ENCODE measurements around the gene LRIT3.
"Not testable (repeated sequence)": the region's sequence is repeated elsewhere in the genome, so short reads cannot be mapped to it uniquely, and the experiment has no call there.

The LRIT3 gene

DNA sequence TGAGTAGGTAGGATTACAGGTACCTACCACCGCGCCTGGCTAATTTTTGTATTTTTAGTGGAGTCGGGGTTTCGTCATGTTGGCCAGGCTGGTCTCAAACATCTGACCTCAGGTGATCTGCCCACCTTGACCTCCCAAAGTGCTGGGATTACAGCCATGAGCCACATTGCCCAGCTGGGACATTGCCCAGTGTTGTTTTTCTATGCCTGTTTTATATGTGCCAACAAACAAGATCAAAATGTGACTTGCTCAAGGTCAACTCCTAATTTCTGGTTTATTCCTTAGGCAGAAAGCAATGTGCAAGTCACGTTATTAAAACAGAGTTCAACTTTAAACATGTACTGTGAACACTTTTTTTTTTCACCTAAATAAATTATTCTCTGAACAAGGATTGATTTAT is 2.7 kb downstream of the LRIT3 start:
- H3K14ac ChIP-seq (ENCODE audit: low read length) = no peak overlapping the region
- H4K8ac ChIP-seq (ENCODE audit: low read depth, low read length) = no peak overlapping the region
- no peak overlapping the region for H2BK5ac ChIP-seq (ENCODE audit: low read length)
- H3K18ac ChIP-seq (ENCODE audit: low read length) = no peak overlapping the region
- H3K9ac ChIP-seq (ENCODE audit: low read depth, low read length, poor library complexity) = no peak overlapping the region
- WGBS, 2 donors (ENCODE audit: extremely low coverage in 2 of 2, insufficient read length in 2 of 2, insufficient replicate concordance in 1 of 2) = no CpG with 5 or more reads among the region's 5 CpGs
- no peak overlapping the region for H3K27ac ChIP-seq (replicated peaks; ENCODE audit: low read length)
- no peak overlapping the region for H4K91ac ChIP-seq (ENCODE audit: low read depth, low read length, poor library complexity)
- peaks cover 7 to 8% of the 10 kb centered on the region in 2 donors for H3K4me1 ChIP-seq (ENCODE audit: control insufficient read depth in 2 of 2, insufficient read depth in 1 of 2, low read depth in 1 of 2, low read length in 2 of 2)
- H3K4me3 ChIP-seq (ENCODE audit: low read length in 2 of 2) = no peak overlapping the region
- no peaks in the 10 kb centered on the region for H3K9me3 ChIP-seq (replicated peaks in 1 of 2; ENCODE audit: control insufficient read depth in 2 of 2, insufficient read depth in 1 of 2, low read depth in 1 of 2, low read length in 2 of 2)
- H2AFZ ChIP-seq (ENCODE audit: low read length) = no peak overlapping the region
- H2BK120ac ChIP-seq (ENCODE audit: low read depth, low read length) = no peak overlapping the region
- no peaks in the 10 kb centered on the region for H3K79me1 ChIP-seq (ENCODE audit: low read depth, low read length)
- H3K23ac ChIP-seq (ENCODE audit: low read depth, low read length, poor library complexity) = no peak overlapping the region
- H3K4ac ChIP-seq (ENCODE audit: low read length) = no peak overlapping the region
- no peak for DNase-seq (ENCODE audit: low spot score)
- no peak overlapping the region for H2BK12ac ChIP-seq (ENCODE audit: low read length)
- no peak overlapping the region for H2BK15ac ChIP-seq (ENCODE audit: low read length)
- H3K4me2 ChIP-seq (ENCODE audit: insufficient read depth, low read length, poor library complexity, severe bottlenecking) = no peak overlapping the region
- H3K36me3 ChIP-seq (replicated peaks in 1 of 2; ENCODE audit: control insufficient read depth in 2 of 2, insufficient read depth in 2 of 2, low read length in 2 of 2) = no peaks in the 10 kb centered on the region
- no peak overlapping the region for H2AK5ac ChIP-seq (ENCODE audit: low read depth, low read length)
- no peaks in the 10 kb centered on the region for H3K27me3 ChIP-seq (ENCODE audit: control insufficient read depth in 3 of 3, insufficient read depth in 3 of 3, low read depth in 1 of 3, low read length in 3 of 3)

DNA sequence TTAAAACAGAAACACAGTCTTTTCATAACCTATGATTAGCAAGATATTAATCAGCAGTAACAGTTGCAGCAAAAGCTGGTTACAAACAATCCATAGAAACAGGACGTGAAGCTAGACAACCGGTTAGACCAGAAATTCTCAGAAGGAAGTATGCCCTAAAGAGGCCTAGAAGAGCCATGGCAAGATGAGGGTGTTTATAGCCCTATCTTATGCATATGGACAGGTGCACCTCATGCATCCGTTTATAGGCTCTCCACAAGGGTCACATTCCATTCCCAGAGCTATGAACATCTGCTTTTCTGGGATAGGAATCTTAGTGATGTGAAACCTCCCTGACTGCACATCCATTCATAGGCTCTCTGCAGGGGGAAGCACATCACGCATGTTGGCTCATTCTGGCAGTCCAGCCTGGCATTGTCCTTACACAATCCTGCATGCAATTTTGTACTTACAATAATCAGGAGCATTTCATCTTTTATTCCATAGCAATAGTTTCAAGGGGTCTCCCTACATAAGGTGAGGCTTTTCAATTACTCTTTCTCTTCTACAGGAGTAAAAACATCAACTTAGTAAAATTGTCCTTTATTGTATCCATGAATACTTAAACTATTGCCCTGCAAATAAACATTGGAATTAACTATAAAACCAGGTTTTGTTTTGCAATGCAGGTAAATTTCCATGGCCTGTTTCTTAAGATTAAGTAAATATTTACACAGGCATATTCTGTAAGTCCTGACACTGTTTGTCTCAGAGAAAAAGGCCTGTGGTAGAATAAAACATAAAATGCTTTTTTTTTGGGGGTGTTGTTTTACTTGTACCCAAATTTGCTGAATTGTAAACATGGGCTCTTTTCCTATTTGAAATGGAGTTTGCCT is 11.8 kb downstream of the LRIT3 start:
- H3K79me1 ChIP-seq (ENCODE audit: low read depth, low read length); H3K9me3 ChIP-seq (replicated peaks in 1 of 2; ENCODE audit: control insufficient read depth in 2 of 2, insufficient read depth in 1 of 2, low read depth in 1 of 2, low read length in 2 of 2): not testable (repeated sequence)

DNA sequence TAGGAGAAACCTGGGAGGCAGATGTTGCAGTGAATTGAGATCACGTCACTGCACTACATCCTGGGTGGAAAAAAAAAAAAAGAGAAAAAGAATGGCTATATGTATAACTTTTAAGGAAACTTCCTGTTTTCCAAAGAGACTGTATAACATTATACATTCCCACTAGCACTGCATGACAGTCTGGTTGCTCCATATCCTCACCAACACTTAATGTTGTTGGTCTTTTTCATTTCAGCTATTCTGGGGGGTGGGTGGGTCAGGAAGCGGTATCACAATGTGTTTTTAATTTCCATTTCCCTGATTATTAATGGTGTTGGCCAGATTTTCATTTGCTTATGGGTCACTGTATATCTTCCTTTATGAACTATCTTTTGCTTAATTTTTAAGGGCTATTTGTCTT is 13.4 kb downstream of the LRIT3 start:
- Histone ChIP-seq H2AK5ac (ENCODE audit: low read depth, low read length) (no peak overlapping the region), H3K14ac (ENCODE audit: low read length) (no peak overlapping the region), H3K4ac (ENCODE audit: low read length) (no peak overlapping the region), H2BK15ac (ENCODE audit: low read length) (no peak overlapping the region), H3K36me3 (replicated peaks in 1 of 2; ENCODE audit: control insufficient read depth in 2 of 2, insufficient read depth in 2 of 2, low read length in 2 of 2) (no peaks in the 10 kb centered on the region), H2BK12ac (ENCODE audit: low read length) (no peak overlapping the region), H3K18ac (ENCODE audit: low read length) (no peak overlapping the region), H3K9ac (ENCODE audit: low read depth, low read length, poor library complexity) (no peak overlapping the region), H2AFZ (ENCODE audit: low read length) (no peak overlapping the region), H3K79me1 (ENCODE audit: low read depth, low read length) (no peaks in the 10 kb centered on the region), H3K23ac (ENCODE audit: low read depth, low read length, poor library complexity) (no peak overlapping the region), H3K27me3 (ENCODE audit: control insufficient read depth in 3 of 3, insufficient read depth in 3 of 3, low read depth in 1 of 3, low read length in 3 of 3) (no peaks in the 10 kb centered on the region), H3K4me2 (ENCODE audit: insufficient read depth, low read length, poor library complexity, severe bottlenecking) (no peak overlapping the region), H3K4me1 (ENCODE audit: control insufficient read depth in 2 of 2, insufficient read depth in 1 of 2, low read depth in 1 of 2, low read length in 2 of 2) (no peaks in the 10 kb centered on the region), H3K27ac (replicated peaks; ENCODE audit: low read length) (no peak overlapping the region), H3K4me3 (ENCODE audit: low read length in 2 of 2) (no peak overlapping the region), H2BK120ac (ENCODE audit: low read depth, low read length) (no peak overlapping the region), H4K91ac (ENCODE audit: low read depth, low read length, poor library complexity) (no peak overlapping the region), H4K8ac (ENCODE audit: low read depth, low read length) (no peak overlapping the region), H2BK5ac (ENCODE audit: low read length) (no peak overlapping the region), H3K9me3 (replicated peaks in 1 of 2; ENCODE audit: control insufficient read depth in 2 of 2, insufficient read depth in 1 of 2, low read depth in 1 of 2, low read length in 2 of 2) (peaks cover 0 to 7% of the 10 kb centered on the region in 2 donors)
- no CpG with 5 or more reads among the region's 2 CpGs for WGBS, 2 donors (ENCODE audit: extremely low coverage in 2 of 2, insufficient read length in 2 of 2, insufficient replicate concordance in 1 of 2)
- no peak for DNase-seq (ENCODE audit: low spot score)

More for the DNA sequence above, 11.8 kb downstream of the LRIT3 start:
- H3K9ac ChIP-seq (ENCODE audit: low read depth, low read length, poor library complexity); H3K4me1 ChIP-seq (ENCODE audit: control insufficient read depth in 2 of 2, insufficient read depth in 1 of 2, low read depth in 1 of 2, low read length in 2 of 2); H3K27me3 ChIP-seq (ENCODE audit: control insufficient read depth in 3 of 3, insufficient read depth in 3 of 3, low read depth in 1 of 3, low read length in 3 of 3); H4K91ac ChIP-seq (ENCODE audit: low read depth, low read length, poor library complexity); H3K4me3 ChIP-seq (ENCODE audit: low read length in 2 of 2); H2AK5ac ChIP-seq (ENCODE audit: low read depth, low read length); H2AFZ ChIP-seq (ENCODE audit: low read length); H3K23ac ChIP-seq (ENCODE audit: low read depth, low read length, poor library complexity); H3K14ac ChIP-seq (ENCODE audit: low read length); H2BK5ac ChIP-seq (ENCODE audit: low read length); H2BK12ac ChIP-seq (ENCODE audit: low read length); H3K36me3 ChIP-seq (replicated peaks in 1 of 2; ENCODE audit: control insufficient read depth in 2 of 2, insufficient read depth in 2 of 2, low read length in 2 of 2); H2BK120ac ChIP-seq (ENCODE audit: low read depth, low read length); H4K8ac ChIP-seq (ENCODE audit: low read depth, low read length); H2BK15ac ChIP-seq (ENCODE audit: low read length); H3K27ac ChIP-seq (replicated peaks; ENCODE audit: low read length); H3K4ac ChIP-seq (ENCODE audit: low read length); H3K4me2 ChIP-seq (ENCODE audit: insufficient read depth, low read length, poor library complexity, severe bottlenecking); H3K18ac ChIP-seq (ENCODE audit: low read length); DNase-seq (ENCODE audit: low spot score): not testable (repeated sequence)
- WGBS, 2 donors (ENCODE audit: extremely low coverage in 2 of 2, insufficient read length in 2 of 2, insufficient replicate concordance in 1 of 2) = no CpG with 5 or more reads among the region's 4 CpGs

DNA sequence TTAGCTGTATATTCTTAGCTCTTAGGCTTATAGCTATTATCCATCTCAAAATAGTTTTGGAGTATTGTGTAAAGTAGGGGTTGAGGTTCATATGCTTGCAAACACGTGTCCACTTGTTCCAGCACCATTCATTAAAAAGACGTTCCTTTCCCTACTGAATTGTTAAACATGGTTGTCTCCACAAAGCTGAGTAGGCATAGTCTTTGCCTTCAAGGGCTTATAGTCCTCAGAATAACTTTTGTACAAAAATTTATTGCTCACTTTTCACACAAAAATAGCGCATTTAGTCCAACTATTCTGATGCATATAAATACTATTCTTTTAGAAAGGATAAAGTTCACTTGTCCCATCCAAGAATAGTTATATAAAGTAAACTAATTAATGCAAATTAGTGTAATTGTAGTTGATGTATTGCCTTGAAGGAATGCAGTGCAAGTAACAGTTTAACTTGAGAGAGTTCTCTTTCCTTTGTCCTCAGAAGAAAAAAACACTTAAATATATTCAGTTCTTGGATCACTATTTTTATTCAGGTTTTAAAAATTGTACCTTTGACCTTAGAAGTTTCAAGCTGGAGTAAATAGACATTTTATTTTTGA is 14.1 kb downstream of the LRIT3 start:
- Histone ChIP-seq H3K4me1 (ENCODE audit: control insufficient read depth in 2 of 2, insufficient read depth in 1 of 2, low read depth in 1 of 2, low read length in 2 of 2) (no peaks in the 10 kb centered on the region), H3K4me3 (ENCODE audit: low read length in 2 of 2) (no peak overlapping the region), H3K27me3 (ENCODE audit: control insufficient read depth in 3 of 3, insufficient read depth in 3 of 3, low read depth in 1 of 3, low read length in 3 of 3) (no peaks in the 10 kb centered on the region), H3K79me1 (ENCODE audit: low read depth, low read length) (no peaks in the 10 kb centered on the region), H2BK12ac (ENCODE audit: low read length) (no peak overlapping the region), H2BK15ac (ENCODE audit: low read length) (no peak overlapping the region), H3K9me3 (replicated peaks in 1 of 2; ENCODE audit: control insufficient read depth in 2 of 2, insufficient read depth in 1 of 2, low read depth in 1 of 2, low read length in 2 of 2) (peaks cover 0 to 7% of the 10 kb centered on the region in 2 donors), H3K14ac (ENCODE audit: low read length) (no peak overlapping the region), H3K18ac (ENCODE audit: low read length) (no peak overlapping the region), H3K36me3 (replicated peaks in 1 of 2; ENCODE audit: control insufficient read depth in 2 of 2, insufficient read depth in 2 of 2, low read length in 2 of 2) (no peaks in the 10 kb centered on the region), H3K9ac (ENCODE audit: low read depth, low read length, poor library complexity) (no peak overlapping the region), H2AK5ac (ENCODE audit: low read depth, low read length) (no peak overlapping the region), H3K4ac (ENCODE audit: low read length) (no peak overlapping the region), H3K27ac (replicated peaks; ENCODE audit: low read length) (no peak overlapping the region), H3K23ac (ENCODE audit: low read depth, low read length, poor library complexity) (no peak overlapping the region), H4K91ac (ENCODE audit: low read depth, low read length, poor library complexity) (no peak overlapping the region), H4K8ac (ENCODE audit: low read depth, low read length) (no peak overlapping the region), H3K4me2 (ENCODE audit: insufficient read depth, low read length, poor library complexity, severe bottlenecking) (no peak overlapping the region), H2AFZ (ENCODE audit: low read length) (no peak overlapping the region), H2BK5ac (ENCODE audit: low read length) (no peak overlapping the region), H2BK120ac (ENCODE audit: low read depth, low read length) (no peak overlapping the region)
- DNase-seq (ENCODE audit: low spot score) = no peak
- no CpG with 5 or more reads among the region's 3 CpGs for WGBS, 2 donors (ENCODE audit: extremely low coverage in 2 of 2, insufficient read length in 2 of 2, insufficient replicate concordance in 1 of 2)
